ENCODE measurements around the gene SFXN3. TPM values are rescaled to one million over a fixed set of nuclear protein-coding genes. Genes with fewer than 3 reads are reported as not detected.

SFXN3 gene
- total and polyA plus RNA-seq, 2 of the 13 experiments (the other 11 are each of a cell fraction or from before 2014, with no cell fraction given): 16.8 to 71.5 TPM

GRCh38 chr10:101012525-101013364, 18.3 kb upstream of the SFXN3 start (continued):
- no peak for TF ChIP-seq ZNF562 (CRISPR knock-in tag; IDR thresholded peaks at IDR 0.05; ENCODE audit: borderline replicate concordance)
- TF ChIP-seq SMAD3 (CRISPR knock-in tag; IDR thresholded peaks at IDR 0.05): 0 out of 2 replicates have a peak, but pooled peaks have one; percentile 19
- peak; percentile 28; the same call in 1 of the 2 replicates for TF ChIP-seq THRA (CRISPR knock-in tag; IDR thresholded peaks at IDR 0.05; ENCODE audit: borderline replicate concordance)
- TF ChIP-seq TAF1 (CRISPR knock-in tag; IDR thresholded peaks at IDR 0.05): no peak
- TF ChIP-seq KMT2A (CRISPR knock-in tag; IDR thresholded peaks at IDR 0.05): 0 out of 2 replicates have a peak, but pooled peaks have one; percentile 24
- TF ChIP-seq NFATC3 (CRISPR knock-in tag; IDR thresholded peaks at IDR 0.05): peak; percentile 82; the same call in 1 of the 2 replicates
- TF ChIP-seq ZNF589 (CRISPR knock-in tag; conservative IDR thresholded peaks at IDR 0.05): peak; percentile 32; the same call in 1 of the 2 replicates
- TF ChIP-seq MLX (CRISPR knock-in tag; IDR thresholded peaks at IDR 0.05): no peak
- TF ChIP-seq ZNF292 (CRISPR knock-in tag; IDR thresholded peaks at IDR 0.05; ENCODE audit: borderline replicate concordance, low read depth): 0 out of 2 replicates have a peak, but pooled peaks have one; percentile 15
- TF ChIP-seq ARID5B (CRISPR knock-in tag; IDR thresholded peaks at IDR 0.05): no peak
- TF ChIP-seq PBX2 (CRISPR knock-in tag; IDR thresholded peaks at IDR 0.05): no peak
- no peak for TF ChIP-seq BRD4 (CRISPR knock-in tag; IDR thresholded peaks at IDR 0.05)
- no peak for TF ChIP-seq SRF (IDR thresholded peaks at IDR 0.05; ENCODE audit: low read depth, low read length)
- TF ChIP-seq MAX (IDR thresholded peaks at IDR 0.05): peak; percentile 13; the same call in 1 of the 2 replicates
- TF ChIP-seq ZNF574 (CRISPR knock-in tag; IDR thresholded peaks at IDR 0.05): peak; percentile 64
- no peak for TF ChIP-seq KLF13 (CRISPR knock-in tag; IDR thresholded peaks at IDR 0.05)
- peak; percentile 34; the same call in 1 of the 2 replicates for TF ChIP-seq ZBTB26 (CRISPR knock-in tag; IDR thresholded peaks at IDR 0.05; ENCODE audit: borderline replicate concordance)
